Measurements from ENCODE around the gene PRKCE.

GRCh38 chr2:45611020-45611859 is 40.2 kb upstream of the PRKCE start, which contains the start of gene SRBD1:
- TF ChIP-seq POLR2AphosphoS5 (IDR thresholded peaks at IDR 0.05) = peak; percentile 65 to 84 (median 74)
- TF ChIP-seq, protein P1, sequence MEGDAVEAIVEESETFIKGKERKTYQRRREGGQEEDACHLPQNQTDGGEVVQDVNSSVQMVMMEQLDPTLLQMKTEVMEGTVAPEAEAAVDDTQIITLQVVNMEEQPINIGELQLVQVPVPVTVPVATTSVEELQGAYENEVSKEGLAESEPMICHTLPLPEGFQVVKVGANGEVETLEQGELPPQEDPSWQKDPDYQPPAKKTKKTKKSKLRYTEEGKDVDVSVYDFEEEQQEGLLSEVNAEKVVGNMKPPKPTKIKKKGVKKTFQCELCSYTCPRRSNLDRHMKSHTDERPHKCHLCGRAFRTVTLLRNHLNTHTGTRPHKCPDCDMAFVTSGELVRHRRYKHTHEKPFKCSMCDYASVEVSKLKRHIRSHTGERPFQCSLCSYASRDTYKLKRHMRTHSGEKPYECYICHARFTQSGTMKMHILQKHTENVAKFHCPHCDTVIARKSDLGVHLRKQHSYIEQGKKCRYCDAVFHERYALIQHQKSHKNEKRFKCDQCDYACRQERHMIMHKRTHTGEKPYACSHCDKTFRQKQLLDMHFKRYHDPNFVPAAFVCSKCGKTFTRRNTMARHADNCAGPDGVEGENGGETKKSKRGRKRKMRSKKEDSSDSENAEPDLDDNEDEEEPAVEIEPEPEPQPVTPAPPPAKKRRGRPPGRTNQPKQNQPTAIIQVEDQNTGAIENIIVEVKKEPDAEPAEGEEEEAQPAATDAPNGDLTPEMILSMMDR (IDR thresholded peaks at IDR 0.05) = no peak

All from sigmoid colon (tissue), 4 donors.